T-helper 1 cell (primary cell): ENCODE data around the gene AQP11.
"Not testable (repeated sequence)": the region's sequence is repeated elsewhere in the genome, so short reads cannot be mapped to it uniquely, and the experiment has no call there.

ENCODE experiments used
- DNase-seq, 5 donors: peaks; one replicate each; pipeline ENCODE4 v3.0.0-alpha.2; 2012 to 2020

The AQP11 gene

GRCh38 chr11:77593883-77594282, 4.1 kb downstream of the AQP11 start:
- no peak for DNase-seq

DNA sequence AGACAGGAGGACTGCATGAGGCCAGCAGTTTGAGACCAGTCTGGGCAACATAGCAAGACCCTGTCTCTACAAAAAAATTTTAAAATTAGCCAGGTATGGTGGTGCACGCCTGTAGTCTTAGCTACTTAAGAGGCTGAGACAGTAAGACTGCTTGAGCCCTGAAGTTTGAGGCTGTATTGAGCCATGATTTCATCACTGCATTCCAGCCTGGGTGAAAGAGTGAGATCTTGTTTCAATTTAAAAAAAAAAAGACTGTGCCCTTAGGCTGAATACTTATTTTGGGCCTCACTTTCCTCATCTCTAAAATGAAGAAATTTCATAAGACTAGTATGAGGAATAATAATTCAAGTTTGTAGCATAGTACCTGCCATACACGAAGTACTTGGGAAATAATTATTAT, 6.9 kb downstream of the AQP11 start:
- no peak for DNase-seq

GRCh38 chr11:77598195-77598594, 8.4 kb downstream of the AQP11 start:
- DNase-seq, result no peak

DNA sequence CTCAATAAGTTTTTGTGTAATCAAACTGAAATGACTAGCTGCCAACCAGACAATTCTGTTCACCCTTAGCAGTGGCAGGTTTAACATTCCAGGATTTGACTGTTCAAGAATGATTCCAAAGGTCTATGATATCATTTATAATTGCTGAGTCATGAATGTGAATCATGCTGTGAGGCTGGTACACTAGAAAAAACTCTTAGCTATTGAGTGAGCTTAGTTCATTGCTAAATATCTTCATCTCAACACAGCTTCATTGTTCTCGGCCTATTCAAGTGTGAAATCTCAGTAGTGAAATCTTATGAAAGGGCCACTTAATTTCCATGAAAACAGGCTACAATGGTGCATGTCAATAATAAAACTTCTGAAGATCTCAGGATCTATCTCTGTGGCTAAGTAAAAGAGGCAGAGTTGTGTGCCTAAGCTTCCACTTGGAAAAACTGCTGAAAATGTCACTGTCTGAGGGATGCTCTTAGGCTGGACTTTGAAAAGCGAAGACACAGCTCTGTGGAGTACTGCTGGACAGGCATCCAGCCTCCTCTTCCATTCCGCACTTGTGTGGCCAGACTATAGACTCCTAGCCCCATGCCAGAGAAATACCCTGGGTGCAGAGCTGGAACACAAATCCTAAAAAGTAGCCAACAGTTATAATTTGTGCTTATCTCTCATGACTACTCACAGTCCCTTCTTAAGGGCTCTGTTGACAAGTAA, 12.8 kb downstream of the AQP11 start:
- no peak for DNase-seq

DNA sequence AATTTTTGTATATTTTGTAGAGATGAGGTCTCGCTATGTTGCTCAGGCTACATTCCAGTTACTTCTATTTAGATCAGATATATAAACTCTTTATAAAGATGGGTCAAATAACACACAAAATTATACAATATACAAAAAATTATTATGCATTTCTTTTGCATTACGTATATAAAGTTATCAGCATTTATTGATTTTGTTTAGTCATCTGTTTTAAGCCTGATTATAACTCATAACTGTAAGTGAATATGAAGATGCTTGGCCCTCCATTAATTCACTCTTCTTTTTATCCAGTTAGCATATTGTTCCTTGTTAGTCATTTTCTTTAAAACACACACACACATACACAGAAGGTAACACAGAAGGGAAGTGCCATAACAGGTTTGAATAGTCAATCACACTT, 14.5 kb downstream of the AQP11 start:
- no peak for DNase-seq

DNA sequence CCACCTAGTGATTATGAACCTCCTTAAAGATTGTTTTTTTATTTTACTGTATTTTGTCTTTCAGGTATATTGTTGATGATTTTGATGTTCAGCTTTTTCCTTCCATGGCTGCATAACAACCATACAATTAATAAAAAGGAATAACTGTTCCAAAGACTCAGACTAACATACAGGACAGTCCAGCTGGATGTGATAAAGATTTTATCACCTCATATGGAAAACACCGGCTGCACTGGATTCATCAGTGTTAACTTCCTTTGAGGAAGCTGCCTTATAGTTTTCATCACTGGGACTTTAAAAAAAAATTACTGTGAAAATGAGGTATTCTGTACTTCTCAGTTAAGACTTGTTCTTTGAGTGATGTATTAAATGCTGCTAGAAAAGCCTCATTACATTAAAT, 19.5 kb downstream of the AQP11 start:
- no peak for DNase-seq

DNA sequence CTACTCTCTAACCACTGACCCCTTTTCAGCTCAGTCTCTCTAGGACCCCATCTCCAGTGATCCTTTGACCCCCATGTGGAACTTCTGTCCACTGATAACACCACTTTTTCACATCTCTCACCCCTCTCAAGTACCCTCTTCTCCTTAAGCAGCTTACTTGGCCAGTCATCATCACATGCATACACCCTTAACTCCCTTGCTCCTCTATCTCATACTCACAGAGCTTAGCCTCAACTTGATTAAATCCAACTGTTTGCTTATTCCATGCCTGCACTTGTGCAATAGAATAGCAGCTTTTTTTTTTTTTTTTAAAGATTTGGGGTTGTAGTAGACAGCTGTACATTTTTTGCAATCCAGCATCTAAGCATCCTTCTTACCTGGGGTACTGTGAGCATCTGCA, 22.2 kb downstream of the AQP11 start:
- DNase-seq, result no peak

DNA sequence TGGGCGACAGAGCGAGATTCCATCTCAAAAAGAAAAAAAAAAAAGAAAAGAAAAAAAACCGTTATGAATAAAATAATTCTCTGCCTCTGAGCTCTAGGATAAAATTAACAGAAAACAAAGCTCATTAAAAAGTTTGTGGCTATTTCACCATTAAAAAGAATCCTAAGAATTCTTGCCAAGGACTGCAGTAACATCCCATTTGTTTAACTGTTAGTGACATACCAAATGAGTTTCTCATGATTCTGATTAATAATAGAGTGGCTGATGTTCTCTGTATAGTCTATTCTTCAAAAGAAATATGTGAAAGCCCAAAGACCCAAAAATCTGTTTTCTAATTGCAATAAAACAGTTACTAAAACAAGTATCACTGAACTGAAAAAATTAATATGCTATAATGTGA, 28.1 kb downstream of the AQP11 start:
- DNase-seq, result no peak

GRCh38 chr11:77619576-77620198, 29.9 kb downstream of the AQP11 start:
- DNase-seq, result peak in 2 of 5 donors; percentile 5 to 33

GRCh38 chr11:77630157-77630710, 40.5 kb downstream of the AQP11 start:
- no peak for DNase-seq

GRCh38 chr11:77633926-77634325, 44.2 kb downstream of the AQP11 start:
- not testable (repeated sequence) for DNase-seq

- DNase-seq, result no peak
Observed at GRCh38 chr11:77636731-77637344, 47.1 kb downstream of the AQP11 start.

DNA sequence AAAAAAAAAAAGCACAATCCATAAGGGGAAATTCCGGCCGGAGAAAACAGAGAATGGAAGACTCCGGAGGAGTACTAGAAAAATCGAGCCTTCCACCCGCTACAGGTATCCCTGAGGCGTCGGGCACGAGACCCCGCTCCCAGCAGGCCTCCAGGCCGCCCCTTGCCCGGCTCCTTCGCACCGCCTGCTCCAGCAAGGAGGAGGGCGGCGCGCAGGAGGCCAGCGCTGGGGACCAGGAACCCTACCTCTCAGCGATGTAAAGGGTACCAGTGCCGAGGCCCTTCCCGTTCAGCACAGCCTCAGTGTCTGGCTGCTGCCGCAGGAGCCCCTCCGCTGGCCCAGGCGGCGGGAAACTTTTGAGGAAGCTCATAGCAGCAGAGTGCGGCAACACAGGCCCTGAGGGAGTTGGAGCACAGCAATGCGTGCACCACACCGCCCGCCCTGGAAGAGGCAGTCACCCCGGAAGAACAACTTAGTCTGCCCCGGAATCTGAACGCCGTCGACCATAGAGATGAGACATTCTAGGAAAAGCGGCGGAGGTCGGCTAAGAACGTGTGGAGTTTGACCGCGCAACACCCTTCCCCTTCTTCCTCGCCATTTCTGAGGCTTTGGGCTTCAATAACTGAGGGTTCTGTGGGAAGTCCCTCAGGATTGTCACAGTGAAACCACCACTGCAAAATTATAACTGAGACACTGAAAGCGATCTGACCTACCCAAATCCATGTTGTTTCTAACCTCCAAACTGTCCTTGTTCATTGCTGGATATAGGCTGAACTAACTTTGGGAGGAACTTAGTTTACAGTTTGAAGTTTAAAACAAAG, 47.8 kb downstream of the AQP11 start, which contains the start of gene CLNS1A:
TSS of gene CLNS1A (minus strand) at position 450 of the 821 bp plus-strand sequence. CDS start at position 370, 80 bp downstream.
- peak; percentile 55 to 85 (median 67) for DNase-seq

DNA sequence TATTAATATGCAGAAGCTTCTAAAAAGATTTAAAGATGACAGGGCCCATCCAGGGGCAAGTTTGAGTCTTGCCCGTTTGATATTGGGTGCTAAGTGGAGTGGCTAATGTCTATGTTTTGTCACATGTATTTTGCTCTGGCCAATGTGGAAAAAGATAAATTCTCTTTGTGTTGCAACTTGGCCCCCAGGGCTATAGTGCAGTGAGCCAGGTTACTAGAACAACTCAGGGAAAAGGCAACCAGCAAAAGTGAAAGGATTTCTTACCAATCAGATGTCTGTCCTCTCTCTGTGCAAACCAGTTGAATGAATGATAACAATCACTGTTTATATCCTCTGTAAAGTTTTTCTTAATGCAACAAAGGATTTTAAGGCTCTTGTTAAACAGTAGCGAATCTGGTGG, 52.5 kb downstream of the AQP11 start:
- no peak for DNase-seq

- DNase-seq, result no peak
Observed at GRCh38 chr11:77644887-77645286, 55.1 kb downstream of the AQP11 start.

DNA sequence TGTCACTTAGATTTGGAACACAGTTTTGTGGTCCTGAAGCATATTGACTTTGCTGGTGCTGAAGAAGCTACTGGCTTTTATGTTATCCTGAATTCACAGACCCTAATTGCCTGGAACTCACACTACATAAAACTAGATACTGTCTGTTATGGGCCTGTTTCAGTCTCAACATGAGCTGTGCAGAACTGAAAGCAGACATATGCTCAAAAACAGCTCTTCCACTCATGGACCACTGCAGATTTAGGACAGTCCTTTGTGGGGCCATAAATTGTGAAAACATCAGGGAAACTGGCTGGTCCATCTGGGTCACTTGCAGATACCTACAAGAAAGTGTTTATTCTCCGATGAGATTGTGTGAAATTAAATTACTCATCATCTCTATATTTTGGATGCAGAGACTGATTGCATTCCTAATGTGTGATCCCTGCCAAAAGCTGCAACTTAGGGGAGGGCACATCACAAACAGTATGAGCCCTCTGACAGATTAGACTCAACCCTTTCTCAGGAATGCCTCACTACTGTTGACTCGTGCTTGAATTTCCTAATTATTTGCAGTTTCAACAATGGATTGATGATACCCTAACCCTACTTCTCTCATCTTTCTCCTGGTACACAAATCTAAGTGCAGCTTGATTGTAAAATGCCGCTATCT, 58.0 kb downstream of the AQP11 start:
- DNase-seq, result no peak

DNA sequence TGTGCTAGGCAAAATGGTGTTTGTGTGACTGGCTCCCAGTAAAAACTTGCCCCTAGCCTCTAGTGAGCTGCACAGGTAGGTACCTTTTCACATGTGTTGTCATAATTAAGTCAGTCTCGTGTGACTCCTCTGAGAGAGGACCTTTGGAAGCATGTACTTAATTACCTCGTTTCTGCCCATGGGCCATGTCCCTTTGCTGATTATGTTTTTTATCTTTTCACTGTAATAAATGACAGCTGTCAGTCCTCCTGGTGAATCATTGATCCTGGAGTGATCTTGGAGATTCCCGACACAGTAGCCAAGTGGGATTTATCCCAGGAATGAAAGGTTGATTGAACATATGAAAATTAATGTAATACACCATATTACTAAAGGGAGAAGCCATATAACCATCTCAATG, 60.4 kb downstream of the AQP11 start:
- no peak for DNase-seq

DNA sequence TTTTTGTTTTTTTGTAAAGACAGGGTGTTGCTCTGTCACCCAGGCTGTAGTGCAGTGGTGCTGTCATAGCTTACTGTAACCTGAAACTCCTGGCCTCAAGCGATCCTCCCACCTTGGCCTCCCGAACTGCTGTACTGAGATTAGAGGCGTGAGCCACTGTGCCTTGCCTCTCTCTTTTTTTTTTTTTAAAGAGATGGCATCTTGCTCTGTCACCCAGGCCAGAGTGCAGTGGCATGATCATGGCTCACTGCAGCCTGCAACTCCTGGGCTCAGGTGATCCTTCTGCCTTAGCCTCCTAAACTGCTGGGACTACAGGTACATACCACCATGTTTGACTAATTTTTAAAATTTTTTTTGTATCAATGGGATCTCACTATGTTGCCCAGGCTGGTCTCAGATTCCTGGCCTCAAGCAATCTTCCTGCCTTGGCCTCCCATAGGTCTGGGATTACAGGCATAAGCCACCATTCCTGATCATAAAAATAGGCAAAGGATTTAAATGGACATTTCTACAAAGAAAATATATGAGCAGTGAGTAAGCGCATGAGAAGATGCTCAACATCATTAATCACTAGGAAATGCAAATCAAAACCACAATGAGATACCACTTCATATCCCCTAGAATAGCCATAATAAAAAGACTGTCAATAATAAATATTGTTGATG, 65.1 kb downstream of the AQP11 start:
- no peak for DNase-seq

GRCh38 chr11:77656362-77656761, 66.6 kb downstream of the AQP11 start:
- DNase-seq, result no peak

DNA sequence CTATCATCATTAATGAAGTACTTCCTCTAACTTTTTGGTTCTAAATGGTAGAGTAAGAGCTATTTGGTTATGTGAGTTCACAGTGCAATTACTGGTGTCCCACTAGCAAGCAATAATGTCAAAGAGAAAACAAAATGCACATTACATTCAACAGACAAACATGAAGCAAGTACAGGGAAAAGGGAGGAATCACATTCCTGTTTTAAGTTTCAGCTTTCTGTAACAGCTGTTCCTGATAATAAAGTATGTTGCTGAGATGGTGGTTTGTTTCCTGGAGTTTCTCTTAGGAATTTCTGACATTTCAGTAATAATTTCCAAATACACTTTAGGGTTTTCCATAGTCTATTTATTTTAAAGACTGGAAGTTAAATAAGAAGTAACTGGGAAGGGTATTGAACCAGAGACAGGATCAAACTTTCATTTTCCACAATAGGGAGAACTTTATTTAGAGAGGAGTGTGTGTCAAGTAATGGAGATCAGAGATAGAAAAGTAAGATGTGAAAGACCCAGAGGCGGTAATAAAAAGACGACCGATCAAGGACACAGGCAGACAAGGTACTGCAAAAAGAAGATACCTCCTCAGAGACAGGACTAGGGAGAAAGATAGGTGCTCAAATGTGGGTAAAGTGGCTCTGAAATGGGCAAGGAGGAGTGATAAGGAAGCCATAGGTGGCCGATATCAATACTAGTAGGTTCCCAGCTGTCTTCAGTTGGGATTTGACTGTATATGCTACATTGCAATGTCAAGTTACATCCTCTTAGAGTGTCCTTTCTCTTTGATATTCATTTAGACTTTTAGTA, 68.7 kb downstream of the AQP11 start:
- DNase-seq, result no peak
